GM12878 (cell line): Measurements from ENCODE around the gene MYO6. TPM values are rescaled to one million over a fixed set of nuclear protein-coding genes. Genes with fewer than 3 reads are reported as not detected.

Source experiments
- ATAC-seq: fragments of 200-7000 bp; cut with Tn5 transposase; 3 replicates; pipeline ENCODE4 v1.9.1; 2020; ENCODE audit warnings: mild to moderate bottlenecking, moderate library complexity
- BruUV-seq: library from RNA; stranded (reverse); fragments of 400-500 nt; replicated peaks from 2 replicates; lab custom pipeline; 2021; lab: Mats Ljungman, UMichigan
- CTCF ChIA-PET: fragments of 300-600 bp; sonication (Branson Sonifier 250); formaldehyde crosslinking; extraction: SDS; loops from one replicate; lab custom pipeline; 2021; ENCODE audit warnings: inconsistent platforms; lab: Yijun Ruan, JAX
- POLR2A ChIA-PET: fragments of 350-600 bp; formaldehyde crosslinking; extraction: SDS; loops from one replicate; lab custom pipeline; 2021; ENCODE audit warnings: inconsistent platforms; lab: Charles Lee
- RAD21 ChIA-PET: fragments of 300-600 bp; sonication (Branson Sonifier 250); formaldehyde crosslinking; loops from one replicate; lab custom pipeline; 2023; ENCODE audit warnings: antibody characterized with exemption; ENCODE audit not compliant: unreplicated experiment; lab: Charles Lee
- SMC1A ChIA-PET: fragments of 300-600 bp; sonication (Branson Sonifier 250); formaldehyde crosslinking; loops from one replicate; lab custom pipeline; 2023; ENCODE audit not compliant: unreplicated experiment, uncharacterized antibody; lab: Charles Lee
- DNase-seq: peaks from one replicate; pipeline ENCODE4 v3.0.0-alpha.2; 2011; ENCODE audit warnings: low read depth, low spot score
- FAIRE-seq: peaks from 3 replicates; lab custom pipeline; 2011; peaks lifted over from hg19 to GRCh38; lab: Jason Lieb, UNC
- H2AFZ ChIP-seq: 2 replicates; pipeline ENCODE4 v1.6.0; 2011; ENCODE audit warnings: low read depth, low read length, control low read depth; ENCODE audit not compliant: control insufficient read depth
- H3K27ac ChIP-seq: 2 replicates; pipeline ENCODE4 v1.5.1; 2011; ENCODE audit warnings: control low read depth; ENCODE audit not compliant: control insufficient read depth, insufficient read depth
- H3K27me3 ChIP-seq, 2 experiments: replicated peaks in 1 of 2; 2 replicates each; pipeline versions ENCODE4 v1.6.0 to v1.6.1; 2011; ENCODE audit warnings: low read length in 1 of 2; ENCODE audit not compliant: control insufficient read depth in 2 of 2, insufficient read depth in 2 of 2
- H3K36me3 ChIP-seq, 2 experiments: 2 replicates each; pipeline ENCODE4 v1.5.1; 2011; ENCODE audit warnings: low read length in 1 of 2; ENCODE audit not compliant: control insufficient read depth in 2 of 2, insufficient read depth in 2 of 2
- H3K4me1 ChIP-seq: 2 replicates; pipeline ENCODE4 v1.6.1; 2011; ENCODE audit warnings: mild to moderate bottlenecking, low read length, moderate library complexity, mixed read lengths; ENCODE audit not compliant: control insufficient read depth, insufficient read depth
- H3K4me2 ChIP-seq: 2 replicates; pipeline ENCODE4 v1.6.0; 2011; ENCODE audit warnings: control low read depth; ENCODE audit not compliant: control insufficient read depth, insufficient read depth
- H3K4me3 ChIP-seq: fragments of 200-600 bp; sonication (generic); 2 replicates; pipeline ENCODE4 v1.5.1; 2016
- H3K79me2 ChIP-seq: 2 replicates; pipeline ENCODE4 v1.6.0; 2011; ENCODE audit warnings: low read length; ENCODE audit not compliant: control insufficient read depth, insufficient read depth
- H3K9ac ChIP-seq: 2 replicates; pipeline ENCODE4 v1.8.0; 2011; ENCODE audit warnings: low read length, control low read depth, mixed read lengths; ENCODE audit not compliant: control insufficient read depth, insufficient read depth
- H3K9me3 ChIP-seq: replicated peaks from 3 replicates; pipeline ENCODE4 v1.5.1; 2011; ENCODE audit warnings: mild to moderate bottlenecking, low read length; ENCODE audit not compliant: control insufficient read depth, insufficient read depth
- H4K20me1 ChIP-seq: 2 replicates; pipeline ENCODE4 v1.6.0; 2011; ENCODE audit not compliant: control insufficient read depth, insufficient read depth
- BCL11A ChIP-seq: IDR thresholded peaks from 2 replicates; pipeline ENCODE4 v1.6.1; 2011; ENCODE audit warnings: low read depth, low read length
- CHD4 ChIP-seq: fragments of 200-600 bp; sonication (generic); IDR thresholded peaks from 2 replicates; pipeline ENCODE4 v1.6.1; 2016; ENCODE audit warnings: mild to moderate bottlenecking
- CTCF ChIP-seq, 3 experiments: IDR thresholded peaks in 2 of 3; conservative IDR thresholded peaks in 1 of 3; 2 replicates each; pipeline ENCODE4 v1.5.1; 2011; ENCODE audit warnings: low read depth in 3 of 3, low read length in 3 of 3, mild to moderate bottlenecking in 3 of 3, control low read depth in 2 of 3, moderate library complexity in 2 of 3, inconsistent platforms in 1 of 3, mixed read lengths in 1 of 3; ENCODE audit not compliant: control insufficient read depth in 2 of 3, insufficient read depth in 1 of 3; ENCODE audit errors: extremely low read depth in 1 of 3
- EGR1 ChIP-seq, 2 experiments: IDR thresholded peaks; 1 replicate in 1 of 2; 2 replicates in 1 of 2; pipeline ENCODE4 v1.6.1; 2011 to 2012; ENCODE audit warnings: low read depth in 2 of 2, low read length in 2 of 2, borderline replicate concordance in 1 of 2, mild to moderate bottlenecking in 1 of 2, moderate library complexity in 1 of 2
- HDAC6 ChIP-seq: fragments of 200-600 bp; sonication (generic); IDR thresholded peaks from one replicate; pipeline ENCODE4 v1.8.0; 2017; ENCODE audit warnings: antibody characterized with exemption; ENCODE audit not compliant: unreplicated experiment
- MXI1 ChIP-seq: fragments of 150-350 bp; IDR thresholded peaks from 2 replicates; pipeline ENCODE4 v1.6.1; 2011; ENCODE audit warnings: low read depth, mild to moderate bottlenecking, inconsistent platforms, low read length, improper control_type of control experiment
- PBX3 ChIP-seq: IDR thresholded peaks from 2 replicates; pipeline ENCODE4 v1.6.1; 2011; ENCODE audit warnings: mild to moderate bottlenecking, low read depth, low read length, moderate library complexity; ENCODE audit not compliant: insufficient replicate concordance
- RAD21 ChIP-seq: IDR thresholded peaks from 2 replicates; pipeline ENCODE4 v1.6.1; 2011; ENCODE audit warnings: mild to moderate bottlenecking, low read depth, low read length, moderate library complexity; ENCODE audit not compliant: insufficient read depth
- RUNX3 ChIP-seq: IDR thresholded peaks from 2 replicates; pipeline ENCODE4 v1.6.1; 2012; ENCODE audit warnings: low read length, inconsistent platforms
- SIX5 ChIP-seq: IDR thresholded peaks from 2 replicates; pipeline ENCODE4 v1.6.1; 2011; ENCODE audit warnings: mild to moderate bottlenecking, low read depth, low read length, moderate library complexity; ENCODE audit not compliant: severe bottlenecking
- WGBS: methylation state at CpG from one replicate; pipeline ENCODE4 v1.1.6; 2016; ENCODE audit warnings: low lambda C conversion rate; ENCODE audit not compliant: insufficient replicate concordance, insufficient coverage; ENCODE audit errors: missing lambda C conversion rate; 5-methylcytosine and 5-hydroxymethylcytosine counted together
- in situ Hi-C: fragments of 300-500 bp; cut with MboI; formaldehyde crosslinking; loops from 9 replicates; pipeline ENCODE4 v1.14.3; 2018; ENCODE audit warnings: mixed read lengths
- intact Hi-C: fragments of 100-400 bp; cut with micrococcal nuclease; formaldehyde crosslinking; loops from one replicate; pipeline ENCODE4 v1.14.2; 2022; ENCODE audit not compliant: unreplicated experiment
- polyA plus RNA-seq, 11 experiments: library from polyadenylated mRNA; depleted of rRNA in 4 of 11; unstranded in 6 of 11; stranded (reverse) in 5 of 11; fragments of >200 nt; fragmentation: Nextera tagmentation in 4 of 11; fragmentation: Illumina TruSeq in 1 of 11; extraction: Ambion mirVana in 4 of 11; extraction: Trizol in 1 of 11; gene quantifications; 1 replicate in 1 of 11; 2 replicates in 10 of 11; pipeline versions ENCODE4 v1.2.1 to v1.2.3, GENCODE V29; 2011 to 2016; ENCODE audit warnings: inconsistent platforms in 2 of 11, missing spikeins in 2 of 11, low read depth in 1 of 11
- total RNA-seq, 4 experiments: library from RNA; depleted of rRNA in 3 of 4; stranded (reverse); fragments of >200 nt in 3 of 4; fragmentation: Illumina TruSeq in 1 of 4; extraction: Trizol in 1 of 4; gene quantifications; 2 replicates each; pipeline versions ENCODE4 v1.2.1 to v1.2.3, GENCODE V29; 2013 to 2021
- TF ChIP-seq, protein P1 (sequence below): fragments of 450-650 bp; IDR thresholded peaks from 2 replicates; pipeline ENCODE4 v1.6.1; 2017; ENCODE audit warnings: low read depth, mild to moderate bottlenecking, moderate library complexity
- TF ChIP-seq, protein P2 (sequence below): IDR thresholded peaks from 2 replicates; pipeline ENCODE4 v1.6.1; 2012; ENCODE audit warnings: improper control_type of control experiment, low read depth, low read length; ENCODE audit not compliant: insufficient replicate concordance

MYO6 gene
- total and polyA plus RNA-seq, 10 of the 15 experiments (the other 5 are each of a cell fraction or from before 2014, with no cell fraction given) = 7.9 to 30.4 (median 16.8) TPM

GRCh38 chr6:75855052-75855451, 106.0 kb downstream of the MYO6 start:
- peak; percentile 75 for FAIRE-seq

More at GRCh38 chr6:75855052-75855451, 106.0 kb downstream of the MYO6 start:
- 3% methylated on average over 1 of the region's 1 CpG for WGBS
- BruUV-seq = no TSS peak
- Histone ChIP-seq H3K27me3 (no peaks in the 10 kb centered on the region), H3K27ac (no peak overlapping the region), H3K4me1 (no peaks in the 10 kb centered on the region), H3K9ac (no peak overlapping the region), H3K4me2 (no peak overlapping the region), H3K36me3 (peaks cover 0 to 2% of the 10 kb centered on the region in 2 experiments; a peak in 2 of 4 replicates), H3K9me3 (no peaks in the 10 kb centered on the region), H2AFZ (no peak overlapping the region), H3K79me2 (no peaks in the 10 kb centered on the region), H3K4me3 (no peak overlapping the region), H4K20me1 (no peaks in the 10 kb centered on the region)
- intact Hi-C loops (no loop called here), in situ Hi-C loops (no loop called here)
- RAD21 ChIA-PET = interaction anchor here (1.6 kb wide), 1 partner anchor 39 kb away, joined by 9 read pairs; no protein-coding TSS in a partner anchor
- CTCF ChIA-PET = interaction anchor here (0.7 to 2.9 kb wide), 20 partner anchors 13 to 226 kb away, joined by 3 to 22 read pairs (median 3); no protein-coding TSS in a partner anchor
- SMC1A ChIA-PET = interaction anchor here (0.8 to 2.1 kb wide), 15 partner anchors 9 to 246 kb away, joined by 3 to 5 read pairs (median 3); no protein-coding TSS in a partner anchor
- no peak for TF ChIP-seq PBX3
- TF ChIP-seq EGR1 (IDR thresholded peaks at IDR 0.05; ENCODE audit: borderline replicate concordance in 1 of 2, low read depth in 2 of 2, low read length in 2 of 2) = no peak
- TF ChIP-seq, protein P1, sequence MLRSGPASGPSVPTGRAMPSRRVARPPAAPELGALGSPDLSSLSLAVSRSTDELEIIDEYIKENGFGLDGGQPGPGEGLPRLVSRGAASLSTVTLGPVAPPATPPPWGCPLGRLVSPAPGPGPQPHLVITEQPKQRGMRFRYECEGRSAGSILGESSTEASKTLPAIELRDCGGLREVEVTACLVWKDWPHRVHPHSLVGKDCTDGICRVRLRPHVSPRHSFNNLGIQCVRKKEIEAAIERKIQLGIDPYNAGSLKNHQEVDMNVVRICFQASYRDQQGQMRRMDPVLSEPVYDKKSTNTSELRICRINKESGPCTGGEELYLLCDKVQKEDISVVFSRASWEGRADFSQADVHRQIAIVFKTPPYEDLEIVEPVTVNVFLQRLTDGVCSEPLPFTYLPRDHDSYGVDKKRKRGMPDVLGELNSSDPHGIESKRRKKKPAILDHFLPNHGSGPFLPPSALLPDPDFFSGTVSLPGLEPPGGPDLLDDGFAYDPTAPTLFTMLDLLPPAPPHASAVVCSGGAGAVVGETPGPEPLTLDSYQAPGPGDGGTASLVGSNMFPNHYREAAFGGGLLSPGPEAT = no peak
- TF ChIP-seq CTCF (IDR thresholded peaks at IDR 0.05 in 2 of 3, conservative IDR thresholded peaks at IDR 0.05 in 1 of 3; ENCODE audit: control insufficient read depth in 2 of 3, extremely low read depth in 1 of 3, insufficient read depth in 1 of 3, low read depth in 3 of 3, low read length in 3 of 3) = peak; percentile 48 to 56 (median 52); a peak in 5 of 6 replicates
- no peak for TF ChIP-seq SIX5
- no peak for TF ChIP-seq MXI1
- peak; percentile 79 for TF ChIP-seq RUNX3
- no peak for TF ChIP-seq HDAC6
- TF ChIP-seq CHD4 = no peak
- TF ChIP-seq RAD21 = peak; percentile 53
- TF ChIP-seq BCL11A = no peak
- TF ChIP-seq, protein P2, sequence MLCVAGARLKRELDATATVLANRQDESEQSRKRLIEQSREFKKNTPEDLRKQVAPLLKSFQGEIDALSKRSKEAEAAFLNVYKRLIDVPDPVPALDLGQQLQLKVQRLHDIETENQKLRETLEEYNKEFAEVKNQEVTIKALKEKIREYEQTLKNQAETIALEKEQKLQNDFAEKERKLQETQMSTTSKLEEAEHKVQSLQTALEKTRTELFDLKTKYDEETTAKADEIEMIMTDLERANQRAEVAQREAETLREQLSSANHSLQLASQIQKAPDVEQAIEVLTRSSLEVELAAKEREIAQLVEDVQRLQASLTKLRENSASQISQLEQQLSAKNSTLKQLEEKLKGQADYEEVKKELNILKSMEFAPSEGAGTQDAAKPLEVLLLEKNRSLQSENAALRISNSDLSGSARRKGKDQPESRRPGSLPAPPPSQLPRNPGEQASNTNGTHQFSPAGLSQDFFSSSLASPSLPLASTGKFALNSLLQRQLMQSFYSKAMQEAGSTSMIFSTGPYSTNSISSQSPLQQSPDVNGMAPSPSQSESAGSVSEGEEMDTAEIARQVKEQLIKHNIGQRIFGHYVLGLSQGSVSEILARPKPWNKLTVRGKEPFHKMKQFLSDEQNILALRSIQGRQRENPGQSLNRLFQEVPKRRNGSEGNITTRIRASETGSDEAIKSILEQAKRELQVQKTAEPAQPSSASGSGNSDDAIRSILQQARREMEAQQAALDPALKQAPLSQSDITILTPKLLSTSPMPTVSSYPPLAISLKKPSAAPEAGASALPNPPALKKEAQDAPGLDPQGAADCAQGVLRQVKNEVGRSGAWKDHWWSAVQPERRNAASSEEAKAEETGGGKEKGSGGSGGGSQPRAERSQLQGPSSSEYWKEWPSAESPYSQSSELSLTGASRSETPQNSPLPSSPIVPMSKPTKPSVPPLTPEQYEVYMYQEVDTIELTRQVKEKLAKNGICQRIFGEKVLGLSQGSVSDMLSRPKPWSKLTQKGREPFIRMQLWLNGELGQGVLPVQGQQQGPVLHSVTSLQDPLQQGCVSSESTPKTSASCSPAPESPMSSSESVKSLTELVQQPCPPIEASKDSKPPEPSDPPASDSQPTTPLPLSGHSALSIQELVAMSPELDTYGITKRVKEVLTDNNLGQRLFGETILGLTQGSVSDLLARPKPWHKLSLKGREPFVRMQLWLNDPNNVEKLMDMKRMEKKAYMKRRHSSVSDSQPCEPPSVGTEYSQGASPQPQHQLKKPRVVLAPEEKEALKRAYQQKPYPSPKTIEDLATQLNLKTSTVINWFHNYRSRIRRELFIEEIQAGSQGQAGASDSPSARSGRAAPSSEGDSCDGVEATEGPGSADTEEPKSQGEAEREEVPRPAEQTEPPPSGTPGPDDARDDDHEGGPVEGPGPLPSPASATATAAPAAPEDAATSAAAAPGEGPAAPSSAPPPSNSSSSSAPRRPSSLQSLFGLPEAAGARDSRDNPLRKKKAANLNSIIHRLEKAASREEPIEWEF = no peak
- ATAC-seq = peak; percentile 70
- DNase-seq = no peak
- POLR2A ChIA-PET = no interaction called here
